HPDE6-E6E7 (cell line): ENCODE measurements around the gene P3H1.
"Not testable (repeated sequence)": the region's sequence is repeated elsewhere in the genome, so short reads cannot be mapped to it uniquely, and the experiment has no call there.

Experiments used
- DNase-seq: peaks from one replicate; pipeline ENCODE4 v3.0.0; 2011; ENCODE audit warnings: missing footprints; ENCODE audit errors: extremely low spot score

Gene P3H1

DNA sequence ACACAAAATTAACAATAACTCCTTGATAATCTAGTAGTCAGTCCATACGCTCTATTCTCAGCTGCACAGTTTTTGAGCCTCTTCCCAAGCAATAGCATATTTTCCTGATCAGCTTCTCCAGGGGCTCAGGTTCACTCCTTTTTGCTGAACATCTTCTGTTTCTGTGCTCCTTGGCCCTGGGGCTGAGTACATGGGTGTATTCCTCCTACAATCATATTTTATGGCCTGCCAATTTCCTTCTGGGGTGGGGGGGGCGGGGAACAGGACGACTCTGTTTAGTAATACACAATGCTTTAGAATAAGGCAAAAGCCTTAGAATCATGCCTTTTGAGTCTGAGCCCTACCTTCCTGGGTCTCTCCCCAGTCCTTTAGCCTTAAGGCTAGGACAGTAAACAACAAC lies 35.2 kb downstream of the P3H1 start:
- no peak for DNase-seq

DNA sequence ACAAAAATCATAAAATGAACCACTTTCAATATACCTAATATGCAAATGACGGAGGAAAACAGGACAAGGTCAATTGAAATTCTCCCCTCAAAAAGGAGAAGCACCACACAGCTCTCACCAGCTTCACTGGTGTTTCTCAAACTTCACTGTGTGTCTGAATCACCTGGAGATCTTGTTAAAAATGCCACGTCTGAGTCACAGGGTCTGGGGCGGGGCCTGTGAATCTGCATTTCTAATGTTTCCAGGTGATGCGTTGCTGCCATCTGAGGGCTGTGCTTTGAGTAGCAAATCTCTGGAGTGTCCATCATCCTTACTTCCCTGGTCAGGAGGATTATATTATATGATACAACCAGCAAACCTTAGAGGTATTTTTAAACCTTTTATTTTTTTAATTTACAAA lies 35.8 kb downstream of the P3H1 start:
- DNase-seq = no peak

DNA sequence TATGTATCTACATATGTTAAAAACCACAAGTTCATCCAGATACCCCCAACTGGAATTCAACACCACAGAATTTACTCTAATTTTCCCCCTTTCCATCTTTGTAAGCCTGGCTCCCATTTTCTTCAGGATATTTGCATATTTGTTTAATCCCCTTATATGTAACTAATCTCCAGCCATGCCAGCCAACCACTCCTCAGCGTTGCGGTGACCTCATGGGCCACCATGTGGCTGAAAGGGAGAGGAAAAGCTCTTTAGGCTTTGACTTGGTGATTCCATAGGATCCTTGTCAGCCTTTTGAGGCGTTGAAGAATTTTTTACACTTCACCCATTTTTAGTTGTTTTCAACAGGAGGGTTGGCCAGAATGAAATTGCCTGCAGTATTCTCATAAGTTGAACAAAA lies 36.8 kb downstream of the P3H1 start:
- no peak for DNase-seq

DNA sequence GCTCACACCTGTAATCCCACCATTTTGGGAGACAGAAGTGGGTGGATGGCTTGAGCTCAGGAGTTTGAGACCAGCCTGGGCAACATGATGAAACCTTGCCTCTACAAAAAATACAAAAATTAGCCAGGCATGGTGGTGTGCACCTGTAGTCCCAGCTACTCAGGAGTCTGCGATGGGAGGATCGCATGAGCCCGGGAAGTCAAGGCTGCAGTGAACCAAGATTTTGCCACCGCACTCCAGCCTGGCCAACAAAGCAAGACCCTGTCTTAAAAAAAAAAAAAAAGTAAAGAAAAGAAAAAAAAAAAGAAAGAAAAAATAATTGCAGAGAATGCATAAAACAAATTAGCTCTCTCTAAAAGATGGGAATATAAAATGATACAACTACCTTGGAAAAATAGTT lies 41.0 kb downstream of the P3H1 start:
- DNase-seq = not testable (repeated sequence)

DNA sequence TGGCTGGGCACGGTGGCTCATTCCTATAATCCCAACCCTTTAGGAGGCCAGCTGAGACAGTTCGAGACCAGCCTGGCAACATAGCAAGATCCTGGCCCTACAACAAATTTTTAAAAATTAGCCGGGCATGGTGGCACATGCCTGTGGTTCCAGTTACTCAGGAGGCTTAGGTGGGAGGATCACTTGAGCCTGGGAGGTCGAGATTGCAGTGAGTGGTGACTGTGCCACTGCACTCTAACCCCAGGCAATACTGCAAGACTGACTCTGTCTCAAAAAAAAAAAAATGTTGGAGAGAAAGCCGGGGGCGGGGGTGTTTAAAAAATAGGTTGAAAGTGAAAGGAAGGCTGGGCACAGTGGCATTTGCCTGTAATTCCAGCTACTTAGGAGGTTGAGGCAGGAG lies 43.3 kb downstream of the P3H1 start:
- no peak for DNase-seq

DNA sequence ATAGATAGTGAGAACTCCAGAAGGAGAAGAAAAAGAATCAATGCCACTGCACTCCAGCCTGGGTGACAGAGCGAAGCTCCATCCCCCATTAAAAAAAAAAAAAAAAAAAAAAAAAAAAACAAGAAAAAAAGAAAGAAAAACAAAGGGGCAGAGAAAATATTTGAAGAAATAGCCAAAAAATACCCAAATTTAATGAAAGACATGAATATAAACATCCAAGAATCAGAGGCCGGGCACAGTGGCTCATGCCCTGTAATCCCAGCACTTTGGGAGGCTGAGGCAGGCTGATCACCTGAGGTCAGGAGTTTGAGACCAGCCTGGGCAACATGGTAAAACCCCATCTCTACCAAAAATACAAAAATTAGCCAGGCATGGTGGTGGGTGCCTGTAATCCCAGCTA lies 44.4 kb downstream of the P3H1 start:
- not testable (repeated sequence) for DNase-seq

DNA sequence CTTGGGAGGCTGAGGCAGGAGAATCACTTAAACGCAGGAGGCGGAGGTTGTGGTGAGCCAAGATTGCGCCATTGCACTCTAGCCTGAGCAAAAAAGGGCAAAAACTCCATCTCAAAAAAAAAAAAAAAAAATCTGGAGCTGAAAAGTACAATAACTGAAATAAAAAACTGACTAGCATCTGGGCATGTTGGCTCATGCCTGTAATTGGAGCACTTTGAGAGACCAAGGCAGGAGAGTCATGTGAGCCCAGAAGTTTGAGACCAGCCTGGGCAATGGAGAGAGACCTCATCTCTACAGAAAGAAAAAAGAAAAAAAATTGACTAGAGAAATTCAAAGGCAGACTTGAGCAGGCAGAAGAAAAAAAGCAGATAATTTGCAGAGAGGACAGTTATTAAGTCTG lies 44.9 kb downstream of the P3H1 start:
- DNase-seq = no peak

DNA sequence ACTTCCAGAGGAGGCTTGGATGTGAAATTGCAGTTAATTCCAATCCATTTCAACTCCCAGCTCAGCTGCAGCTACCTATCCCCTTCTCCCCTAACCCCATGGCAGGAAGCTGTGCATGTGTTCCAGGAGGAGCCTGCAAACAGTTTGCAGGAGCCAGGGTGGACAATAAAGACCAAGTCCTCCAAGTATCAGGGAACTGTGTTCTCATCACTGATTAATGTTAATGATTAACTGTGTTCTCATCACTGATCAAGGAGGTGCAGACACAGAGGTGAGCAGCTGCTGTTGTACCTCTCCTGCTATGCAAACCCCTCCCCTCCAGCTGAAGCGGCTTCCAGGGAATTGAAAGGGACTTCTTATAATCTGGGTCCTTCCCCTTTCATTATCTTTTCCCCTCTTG lies 46.0 kb downstream of the P3H1 start:
- no peak for DNase-seq

DNA sequence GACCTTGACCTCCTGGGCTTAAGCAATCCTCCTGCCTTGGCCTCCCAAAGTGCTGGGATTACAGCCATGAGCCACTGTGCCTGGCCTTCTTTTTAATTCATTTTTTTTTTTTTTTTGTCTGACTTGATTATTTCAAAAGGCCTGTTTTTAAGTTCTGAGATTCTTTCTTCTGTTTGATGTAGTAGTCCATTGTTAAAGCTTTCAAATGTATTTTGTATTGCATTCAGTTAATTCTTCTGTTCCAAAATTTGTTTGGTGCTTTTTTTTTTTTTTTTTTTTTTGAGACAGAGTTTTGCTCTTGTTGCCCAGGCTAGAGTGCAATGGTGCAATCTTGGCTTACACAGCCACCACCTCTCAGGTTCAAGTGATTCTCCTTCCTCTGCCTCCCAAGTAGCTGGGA lies 52.4 kb downstream of the P3H1 start:
- DNase-seq = not testable (repeated sequence)

DNA sequence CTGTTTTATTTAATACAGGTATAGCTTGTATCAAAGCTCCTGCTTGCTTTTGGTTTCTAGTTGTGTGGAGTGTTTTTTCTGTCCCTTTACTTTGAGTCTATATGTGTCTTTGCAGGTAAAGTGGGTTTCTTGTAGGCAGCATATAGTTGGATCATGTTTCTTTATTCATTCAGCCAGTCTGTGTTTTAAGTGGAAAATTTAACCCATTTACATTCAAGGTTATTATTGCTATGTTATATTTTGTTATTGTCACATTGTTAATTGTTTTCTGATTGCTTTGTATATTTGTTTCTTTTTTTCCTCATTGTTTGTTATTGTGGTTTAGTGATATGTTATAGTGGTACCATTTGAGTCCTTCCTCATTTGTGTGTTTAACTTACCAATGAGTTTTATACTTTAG lies 53.5 kb downstream of the P3H1 start:
- DNase-seq = no peak

DNA sequence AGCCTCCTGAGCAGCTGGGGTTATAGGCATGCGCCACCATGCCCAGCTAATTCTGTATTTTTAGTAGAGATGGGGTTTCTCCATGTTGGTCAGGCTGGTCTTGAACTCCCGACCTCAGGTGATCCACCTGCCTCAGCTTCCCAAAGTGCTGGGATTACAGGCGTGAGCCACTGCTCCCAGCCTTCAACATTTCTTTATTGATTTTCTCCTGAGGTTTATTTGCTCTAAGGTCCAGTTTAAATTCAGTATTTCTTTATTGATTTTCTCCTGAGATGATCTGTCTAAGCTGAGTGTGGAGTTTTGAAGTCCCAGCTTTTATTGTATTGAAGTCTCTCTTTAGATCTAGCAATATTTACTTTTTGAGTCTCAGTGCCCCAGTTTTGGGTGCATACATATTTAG lies 54.0 kb downstream of the P3H1 start:
- not testable (repeated sequence) for DNase-seq

DNA sequence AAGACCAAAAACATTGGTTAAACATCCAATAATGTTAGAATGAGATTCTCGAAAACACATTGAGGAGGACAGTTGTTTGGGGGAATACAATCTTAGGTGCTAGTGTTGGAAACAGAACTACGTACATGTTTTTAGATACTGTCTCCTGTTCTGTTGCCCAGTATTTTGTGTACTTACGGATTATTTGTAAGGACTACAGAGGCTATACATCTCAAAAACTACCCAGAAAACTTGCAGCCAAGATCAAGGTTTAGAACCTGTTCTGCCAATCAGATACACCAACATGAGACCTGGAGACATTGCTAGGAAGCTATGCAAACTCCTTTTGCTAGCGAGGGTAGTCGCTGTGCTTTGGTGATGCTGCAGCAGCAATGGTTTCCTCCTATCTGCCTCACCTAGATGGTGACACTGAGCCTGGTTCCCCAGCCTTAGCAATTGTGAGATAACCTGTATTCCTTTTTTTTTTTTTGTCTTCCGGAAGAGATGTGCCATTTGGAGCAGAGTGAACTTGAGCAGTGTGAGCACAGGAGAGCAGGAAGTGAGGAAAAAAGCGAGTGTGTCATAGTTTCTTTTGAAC lies 62.9 kb downstream of the P3H1 start:
- DNase-seq = no peak

DNA sequence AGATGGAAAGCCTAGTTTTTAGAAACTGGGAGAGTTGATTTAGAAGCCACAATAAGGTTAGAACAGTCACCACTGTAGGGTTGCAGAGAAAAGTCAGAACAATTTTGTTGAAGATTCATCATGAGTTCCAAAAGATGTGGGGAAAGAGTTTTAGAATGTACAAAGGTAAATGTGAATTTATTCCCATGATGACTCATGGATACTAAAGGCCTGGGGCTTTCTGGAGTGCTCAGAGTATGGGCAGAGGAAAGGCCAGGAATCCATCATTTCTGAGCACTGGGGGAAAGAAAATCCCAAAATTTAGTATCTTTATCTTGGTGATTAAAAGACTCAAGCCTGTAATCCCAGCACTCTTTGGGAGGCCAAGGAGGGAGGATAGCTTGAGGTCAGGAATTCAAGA lies 66.8 kb downstream of the P3H1 start:
- DNase-seq = no peak

DNA sequence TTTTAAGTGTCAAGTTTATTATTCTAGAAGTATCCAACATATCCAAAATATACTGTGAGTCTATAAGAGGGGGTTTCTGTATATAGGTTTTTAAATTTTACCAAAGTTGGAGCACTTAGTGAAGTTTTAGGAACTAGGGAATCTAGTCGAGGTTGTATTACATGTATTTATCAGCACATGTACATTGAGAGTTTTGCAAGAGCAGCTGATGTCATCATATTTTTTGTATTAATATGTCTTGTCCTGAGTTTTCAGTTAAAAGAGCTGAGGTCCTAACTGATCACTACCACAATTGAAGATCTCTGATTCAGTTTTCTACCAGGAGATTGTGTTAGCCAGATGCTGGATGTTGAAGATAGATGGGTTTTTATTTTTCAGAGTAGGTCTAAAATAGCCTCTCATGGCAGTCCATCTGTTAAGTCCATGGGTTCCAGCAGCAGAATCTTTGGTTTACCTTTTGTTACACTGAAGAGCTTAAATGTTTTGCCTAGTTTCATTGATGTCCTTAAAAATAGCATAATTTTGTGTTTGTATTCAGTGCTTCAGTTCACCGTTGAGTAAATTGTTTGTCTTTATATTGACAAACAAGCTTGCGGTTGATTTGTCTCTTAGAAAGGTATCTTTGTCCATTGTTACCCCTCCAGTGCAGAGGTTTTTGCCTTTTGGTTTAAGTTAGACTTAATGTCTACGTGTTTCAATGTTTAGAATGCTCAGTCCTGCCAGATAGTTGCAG lies 68.6 kb downstream of the P3H1 start:
- DNase-seq = no peak
